A673 (cell line): ENCODE data around the gene GGT5. TPM values are rescaled to one million over a fixed set of nuclear protein-coding genes. Genes with fewer than 3 reads are reported as not detected.

Source experiments
- BruUV-seq: library from RNA; stranded (reverse); fragments of 400-500 nt; replicated peaks from 2 replicates; lab custom pipeline; 2021; lab: Mats Ljungman, UMichigan
- CTCF ChIA-PET: fragments of 300-600 bp; sonication (Branson Sonifier 250); formaldehyde crosslinking; loops from one replicate; lab custom pipeline; 2022; ENCODE audit warnings: antibody characterized with exemption; lab: Charles Lee
- POLR2A ChIA-PET: fragments of 300-600 bp; sonication (Branson Sonifier 250); formaldehyde crosslinking; loops from one replicate; lab custom pipeline; 2022; ENCODE audit warnings: antibody characterized with exemption; ENCODE audit not compliant: low non-redundant PET; lab: Charles Lee
- DNase-seq: peaks from one replicate; pipeline ENCODE4 v3.0.0-alpha.2; 2015; ENCODE audit warnings: low spot score
- H3K27ac ChIP-seq: fragments of 200-600 bp; sonication (generic); 2 replicates; pipeline ENCODE4 v1.5.1; 2016; ENCODE audit warnings: mixed run types, low read depth, mild to moderate bottlenecking, mixed read lengths, antibody characterized with exemption, low read length; ENCODE audit not compliant: poor library complexity, severe bottlenecking
- H3K27me3 ChIP-seq: fragments of 200-600 bp; sonication (generic); replicated peaks from 2 replicates; pipeline ENCODE4 v1.6.1; 2017; ENCODE audit warnings: mixed run types, low read depth, mild to moderate bottlenecking, mixed read lengths, antibody characterized with exemption, low read length; ENCODE audit not compliant: insufficient read depth, poor library complexity
- H3K36me3 ChIP-seq: fragments of 200-600 bp; sonication (generic); 2 replicates; pipeline ENCODE4 v1.6.1; 2016; ENCODE audit warnings: mixed run types, mild to moderate bottlenecking, mixed read lengths, antibody characterized with exemption, low read length; ENCODE audit not compliant: insufficient read depth, poor library complexity, severe bottlenecking
- H3K4me1 ChIP-seq: fragments of 200-600 bp; sonication (generic); 2 replicates; pipeline ENCODE4 v1.6.1; 2017; ENCODE audit warnings: mixed run types, mild to moderate bottlenecking, mixed read lengths, antibody characterized with exemption, low read length; ENCODE audit not compliant: insufficient read depth, poor library complexity, severe bottlenecking
- H3K4me3 ChIP-seq: fragments of 200-600 bp; sonication (generic); 2 replicates; pipeline ENCODE4 v1.5.1; 2016; ENCODE audit warnings: low read depth, mixed run types, mild to moderate bottlenecking, mixed read lengths, low read length; ENCODE audit not compliant: poor library complexity, severe bottlenecking
- H3K9me3 ChIP-seq: fragments of 200-600 bp; sonication (generic); 2 replicates; pipeline ENCODE4 v1.6.1; 2016; ENCODE audit warnings: mixed run types, low read depth, mild to moderate bottlenecking, mixed read lengths, antibody characterized with exemption, low read length; ENCODE audit not compliant: poor library complexity, severe bottlenecking
- EZH2 ChIP-seq: fragments of 200-600 bp; sonication (generic); IDR thresholded peaks from 2 replicates; pipeline ENCODE4 v1.6.1; 2017; ENCODE audit warnings: borderline replicate concordance, low read depth, mild to moderate bottlenecking, mixed read lengths, antibody characterized with exemption, low read length; ENCODE audit not compliant: poor library complexity, severe bottlenecking
- intact Hi-C: fragments of 100-400 bp; cut with micrococcal nuclease; formaldehyde crosslinking; loops from one replicate; pipeline ENCODE4 v1.10.0; 2022; ENCODE audit not compliant: unreplicated experiment
- total RNA-seq: library from RNA; stranded (reverse); gene quantifications from 2 replicates; pipeline ENCODE4 v1.2.3, GENCODE V29; 2021
- TF ChIP-seq, protein P1 (sequence below): fragments of 300-800, 200-600 bp; sonication (generic); conservative IDR thresholded peaks from 2 replicates; pipeline ENCODE4 v1.5.1; 2017; ENCODE audit warnings: low read depth, mild to moderate bottlenecking, antibody characterized with exemption, low read length, moderate library complexity, mixed read lengths

GGT5 gene
- total RNA-seq, 1 experiment from 2014 or later, result not detected

DNA sequence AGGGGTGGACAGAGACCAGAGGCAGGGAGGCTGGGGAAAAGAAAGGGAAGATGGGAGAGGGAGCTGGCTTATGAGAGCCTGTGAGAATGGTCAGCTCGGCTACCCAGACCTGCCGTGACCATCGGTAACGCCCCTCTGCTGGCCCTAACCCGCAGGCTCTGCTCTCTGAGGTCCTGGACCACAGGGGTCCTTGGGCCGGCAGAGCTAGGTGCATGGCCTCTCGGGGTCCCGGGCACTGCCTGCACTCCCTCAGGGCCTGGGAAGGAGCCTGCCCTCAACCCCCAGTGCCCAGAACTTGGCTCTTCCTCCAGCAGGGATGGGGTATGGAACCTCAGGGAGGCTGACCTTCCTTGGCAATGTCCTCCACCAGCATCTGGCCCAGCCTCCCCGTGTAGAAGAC, 13.2 kb downstream of the GGT5 start:
- H3K4me1 ChIP-seq, result no peaks in the 10 kb centered on the region
- POLR2A ChIA-PET, result no interaction called here
- no peaks in the 10 kb centered on the region for H3K27me3 ChIP-seq
- no peak overlapping the region for H3K4me3 ChIP-seq
- DNase-seq, result no peak
- no peaks in the 10 kb centered on the region for H3K36me3 ChIP-seq
- TF ChIP-seq, protein P1, sequence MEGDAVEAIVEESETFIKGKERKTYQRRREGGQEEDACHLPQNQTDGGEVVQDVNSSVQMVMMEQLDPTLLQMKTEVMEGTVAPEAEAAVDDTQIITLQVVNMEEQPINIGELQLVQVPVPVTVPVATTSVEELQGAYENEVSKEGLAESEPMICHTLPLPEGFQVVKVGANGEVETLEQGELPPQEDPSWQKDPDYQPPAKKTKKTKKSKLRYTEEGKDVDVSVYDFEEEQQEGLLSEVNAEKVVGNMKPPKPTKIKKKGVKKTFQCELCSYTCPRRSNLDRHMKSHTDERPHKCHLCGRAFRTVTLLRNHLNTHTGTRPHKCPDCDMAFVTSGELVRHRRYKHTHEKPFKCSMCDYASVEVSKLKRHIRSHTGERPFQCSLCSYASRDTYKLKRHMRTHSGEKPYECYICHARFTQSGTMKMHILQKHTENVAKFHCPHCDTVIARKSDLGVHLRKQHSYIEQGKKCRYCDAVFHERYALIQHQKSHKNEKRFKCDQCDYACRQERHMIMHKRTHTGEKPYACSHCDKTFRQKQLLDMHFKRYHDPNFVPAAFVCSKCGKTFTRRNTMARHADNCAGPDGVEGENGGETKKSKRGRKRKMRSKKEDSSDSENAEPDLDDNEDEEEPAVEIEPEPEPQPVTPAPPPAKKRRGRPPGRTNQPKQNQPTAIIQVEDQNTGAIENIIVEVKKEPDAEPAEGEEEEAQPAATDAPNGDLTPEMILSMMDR, result no peak
- TF ChIP-seq EZH2, result no peak
- CTCF ChIA-PET, result interaction anchor here (1.0 to 1.3 kb wide), 4 partner anchors 16 to 276 kb away, joined by 3 to 8 read pairs (median 4); no protein-coding TSS in a partner anchor
- no peaks in the 10 kb centered on the region for H3K9me3 ChIP-seq
- BruUV-seq, result no TSS peak
- no peak overlapping the region for H3K27ac ChIP-seq
- intact Hi-C loops, result no loop called here

DNA sequence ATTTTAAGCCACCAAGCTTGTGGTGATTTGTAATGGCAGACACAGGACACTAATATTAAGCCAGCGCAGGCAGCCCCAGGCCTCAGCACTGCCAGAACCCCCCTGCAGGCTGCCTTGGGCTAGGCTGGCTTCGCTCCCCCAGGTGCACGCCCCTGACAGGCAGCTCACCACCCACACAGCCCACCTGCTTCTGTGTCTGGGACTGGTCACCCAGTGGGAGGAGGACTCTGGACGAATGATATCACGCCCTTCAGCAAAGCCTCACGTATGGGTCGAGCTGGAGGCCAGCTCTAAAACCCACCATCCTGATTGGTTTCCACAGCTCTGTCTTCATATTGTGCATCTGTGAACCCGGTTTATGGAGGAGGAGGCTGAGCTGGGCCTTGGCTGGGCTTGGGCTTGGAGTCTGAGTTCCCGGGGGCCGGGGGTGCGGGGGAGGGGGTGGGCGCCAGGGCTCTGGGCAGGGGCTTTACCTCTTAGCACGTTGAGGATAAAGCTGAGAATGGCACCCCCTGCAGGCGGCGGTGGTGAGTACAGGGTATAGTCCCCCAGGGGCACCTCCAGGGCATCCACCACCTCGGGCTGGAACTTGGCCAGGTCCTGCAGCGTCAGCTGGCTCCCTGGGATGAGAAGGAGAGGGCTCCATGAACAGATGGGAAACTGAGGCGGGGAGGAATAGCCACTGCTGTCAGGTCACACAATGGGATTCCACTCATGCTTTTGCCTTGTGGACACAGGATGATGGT, 13.8 kb downstream of the GGT5 start:
- CTCF ChIA-PET, result interaction anchor here (0.6 to 1.3 kb wide), 7 partner anchors 16 to 275 kb away, joined by 3 to 8 read pairs (median 3); no protein-coding TSS in a partner anchor
- DNase-seq, result peak; percentile 53
- H3K36me3 ChIP-seq, result no peaks in the 10 kb centered on the region
- POLR2A ChIA-PET, result no interaction called here
- no peak overlapping the region for H3K27ac ChIP-seq
- no peaks in the 10 kb centered on the region for H3K4me1 ChIP-seq
- no peak overlapping the region for H3K4me3 ChIP-seq
- H3K9me3 ChIP-seq, result no peaks in the 10 kb centered on the region
- TF ChIP-seq EZH2, result no peak
- TF ChIP-seq, protein P1, result peak; percentile 56
- no peaks in the 10 kb centered on the region for H3K27me3 ChIP-seq
- intact Hi-C loops, result no loop called here
- no TSS peak for BruUV-seq

DNA sequence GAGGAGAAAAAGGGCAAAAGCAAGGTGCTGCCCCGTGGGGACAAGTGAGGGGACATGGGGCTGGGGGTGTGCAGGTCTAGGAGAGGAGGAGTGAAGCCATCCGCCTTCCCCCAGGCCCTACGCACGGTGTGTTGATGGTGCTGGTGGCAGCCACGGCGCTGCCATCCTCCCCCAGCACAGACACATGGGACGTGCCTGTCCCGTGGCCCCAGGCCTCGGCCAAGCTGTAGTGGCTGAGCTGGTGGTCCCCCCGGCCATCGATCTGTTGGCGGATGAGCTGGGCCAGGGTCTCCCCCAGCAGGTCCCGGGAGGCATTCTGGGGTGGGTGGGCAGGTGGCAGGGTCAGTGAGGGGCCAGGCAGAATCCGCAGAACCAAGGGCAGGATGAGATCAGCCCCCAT, 18.9 kb downstream of the GGT5 start:
- POLR2A ChIA-PET, result no interaction called here
- intact Hi-C loops, result no loop called here
- CTCF ChIA-PET, result no interaction called here

More for the DNA sequence above, 18.9 kb downstream of the GGT5 start:
- TF ChIP-seq, protein P1, result no peak
- no peak for TF ChIP-seq EZH2
- Histone ChIP-seq H3K4me1 (no peaks in the 10 kb centered on the region), H3K4me3 (no peak overlapping the region), H3K9me3 (no peaks in the 10 kb centered on the region), H3K36me3 (no peaks in the 10 kb centered on the region), H3K27me3 (no peaks in the 10 kb centered on the region), H3K27ac (no peak overlapping the region)
- BruUV-seq, result no TSS peak
- no peak for DNase-seq
